Lower lobe of right lung (tissue), 2 donors: Measurements from ENCODE around the gene HOXC6. TPM values are rescaled to one million over a fixed set of nuclear protein-coding genes. Genes with fewer than 3 reads are reported as not detected.

Experiments used
- ATAC-seq, 2 donors: fragments of 200-7000 bp; cut with Tn5 transposase; one replicate each; pipeline ENCODE4 v1.9.1; 2020 to 2022; ENCODE audit warnings: mild to moderate bottlenecking in 2 of 2, moderate library complexity in 2 of 2
- DNase-seq: peaks from one replicate; pipeline ENCODE4 v3.0.0-alpha.2; 2020
- H3K27ac ChIP-seq: fragments of 200-600 bp; one replicate; pipeline ENCODE4 v1.8.0; 2022
- H3K27me3 ChIP-seq: fragments of 200-600 bp; one replicate; pipeline ENCODE4 v1.8.0; 2022; ENCODE audit warnings: low read depth
- H3K36me3 ChIP-seq: fragments of 200-600 bp; one replicate; pipeline ENCODE4 v1.8.0; 2022; ENCODE audit warnings: mild to moderate bottlenecking
- H3K4me1 ChIP-seq: fragments of 200-600 bp; one replicate; pipeline ENCODE4 v1.8.0; 2022
- H3K4me3 ChIP-seq: fragments of 200-600 bp; one replicate; pipeline ENCODE4 v1.8.0; 2022; ENCODE audit warnings: mild to moderate bottlenecking
- H3K9me3 ChIP-seq: fragments of 200-600 bp; one replicate; pipeline ENCODE4 v1.8.0; 2022
- intact Hi-C: fragments of 100-400 bp; cut with DNase I; formaldehyde crosslinking; loops from one replicate; pipeline ENCODE4 v1.11.0; 2022
- total RNA-seq: library from RNA; stranded (reverse); fragmentation: NEBNext Ultra II Directional; extraction: Animal tissue kit (Norgen Biotek cat#: 25700); gene quantifications from one replicate; pipeline ENCODE4 v1.2.1, GENCODE V29; 2021
- TF ChIP-seq, protein P1 (sequence below): fragments of 200-600 bp; IDR thresholded peaks from one replicate; pipeline ENCODE4 v1.8.0; 2022; ENCODE audit warnings: antibody characterized with exemption, mild to moderate bottlenecking
- donor health status: DM: no; HTN: yes; CAD: no; lungs with severe emphysema.

HOXC6 gene
- total RNA-seq, 1 donor from 2014 or later: 0.50 TPM

DNA sequence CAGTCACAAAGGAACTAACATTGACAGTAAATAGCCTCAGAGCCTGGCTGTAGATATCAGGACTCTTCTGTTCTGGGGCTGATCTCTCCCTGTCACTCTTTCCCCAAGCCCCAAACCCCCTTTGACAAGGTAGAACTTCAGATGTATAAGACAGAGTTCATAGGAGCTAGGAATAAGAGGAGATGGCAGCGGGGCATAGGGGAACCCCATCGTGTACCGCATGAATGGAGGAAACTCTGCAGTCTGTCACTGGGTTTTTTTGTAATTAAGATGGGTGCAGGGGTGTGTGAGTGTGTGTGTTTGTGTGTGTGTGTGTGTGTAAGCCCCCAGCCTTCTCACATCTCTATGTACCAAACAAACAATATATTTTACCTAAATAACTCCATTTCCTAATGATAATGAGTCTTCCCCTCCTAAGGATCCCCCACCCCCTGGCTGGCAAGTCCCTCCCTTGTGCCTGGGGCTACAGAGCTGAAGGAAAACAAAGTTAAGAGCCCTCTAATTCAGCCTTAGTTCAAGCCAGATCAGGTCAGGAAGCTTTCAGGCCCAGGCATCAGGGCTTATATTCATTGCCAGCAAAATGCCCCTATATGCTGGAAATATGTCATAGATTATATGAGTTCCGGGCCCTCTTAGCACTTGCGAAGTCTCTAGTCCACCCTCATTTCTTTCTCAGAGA is 16.3 kb downstream of the HOXC6 start:
- intact Hi-C loops: no loop called here
- no peaks in the 10 kb centered on the region for H3K9me3 ChIP-seq
- peaks cover 86% of the 10 kb centered on the region for H3K27me3 ChIP-seq
- H3K4me3 ChIP-seq: no peak overlapping the region
- TF ChIP-seq, protein P1, sequence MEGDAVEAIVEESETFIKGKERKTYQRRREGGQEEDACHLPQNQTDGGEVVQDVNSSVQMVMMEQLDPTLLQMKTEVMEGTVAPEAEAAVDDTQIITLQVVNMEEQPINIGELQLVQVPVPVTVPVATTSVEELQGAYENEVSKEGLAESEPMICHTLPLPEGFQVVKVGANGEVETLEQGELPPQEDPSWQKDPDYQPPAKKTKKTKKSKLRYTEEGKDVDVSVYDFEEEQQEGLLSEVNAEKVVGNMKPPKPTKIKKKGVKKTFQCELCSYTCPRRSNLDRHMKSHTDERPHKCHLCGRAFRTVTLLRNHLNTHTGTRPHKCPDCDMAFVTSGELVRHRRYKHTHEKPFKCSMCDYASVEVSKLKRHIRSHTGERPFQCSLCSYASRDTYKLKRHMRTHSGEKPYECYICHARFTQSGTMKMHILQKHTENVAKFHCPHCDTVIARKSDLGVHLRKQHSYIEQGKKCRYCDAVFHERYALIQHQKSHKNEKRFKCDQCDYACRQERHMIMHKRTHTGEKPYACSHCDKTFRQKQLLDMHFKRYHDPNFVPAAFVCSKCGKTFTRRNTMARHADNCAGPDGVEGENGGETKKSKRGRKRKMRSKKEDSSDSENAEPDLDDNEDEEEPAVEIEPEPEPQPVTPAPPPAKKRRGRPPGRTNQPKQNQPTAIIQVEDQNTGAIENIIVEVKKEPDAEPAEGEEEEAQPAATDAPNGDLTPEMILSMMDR: no peak
- DNase-seq (no peak), ATAC-seq (no peak)
- H3K36me3 ChIP-seq: no peaks in the 10 kb centered on the region
- peaks cover 8% of the 10 kb centered on the region for H3K4me1 ChIP-seq
- H3K27ac ChIP-seq: no peak overlapping the region

GRCh38 chr12:54045401-54045800 is 17.2 kb downstream of the HOXC6 start:
- no peak overlapping the region for H3K4me3 ChIP-seq
- H3K36me3 ChIP-seq: no peaks in the 10 kb centered on the region
- H3K27ac ChIP-seq: no peak overlapping the region
- no peaks in the 10 kb centered on the region for H3K9me3 ChIP-seq
- intact Hi-C loops: no loop called here
- ATAC-seq (no peak), DNase-seq (no peak)
- TF ChIP-seq, protein P1: no peak
- peaks cover 8% of the 10 kb centered on the region for H3K4me1 ChIP-seq
- H3K27me3 ChIP-seq: peaks cover 91% of the 10 kb centered on the region

DNA sequence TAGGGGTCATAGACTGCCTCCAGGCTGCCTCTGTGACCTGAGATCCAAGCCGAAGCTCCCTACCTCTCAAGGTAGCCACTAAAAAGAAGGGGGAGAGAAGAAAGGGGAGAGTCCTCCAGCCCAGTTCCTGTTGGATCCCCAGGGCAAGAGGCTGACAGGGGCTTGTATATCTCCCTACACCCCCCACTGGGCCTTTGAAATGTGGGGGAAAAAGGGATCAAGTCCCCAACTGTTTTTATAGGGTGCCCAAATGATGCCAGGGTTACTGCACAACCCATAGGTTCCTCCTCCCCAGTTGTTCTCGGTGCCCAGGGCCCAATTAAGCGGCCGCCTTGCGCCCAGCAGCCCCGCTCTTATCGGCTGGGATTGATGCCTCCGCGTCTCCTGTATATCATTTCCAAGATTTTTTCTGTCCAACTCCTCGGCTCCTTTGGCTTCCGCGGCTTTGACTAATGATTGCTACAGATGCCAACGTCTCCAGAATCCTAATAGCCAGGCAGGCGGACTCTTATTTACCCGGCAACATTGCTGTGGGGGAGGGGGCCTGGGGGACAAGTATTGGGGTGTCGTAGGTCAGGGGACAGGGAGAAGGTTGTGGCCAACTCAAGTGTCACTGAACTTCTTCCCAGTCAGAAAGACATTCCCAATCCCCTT is 17.8 kb downstream of the HOXC6 start:
- Histone ChIP-seq H3K27ac (no peak overlapping the region), H3K4me3 (no peak overlapping the region), H3K4me1 (peaks cover 8% of the 10 kb centered on the region), H3K27me3 (peaks cover 91% of the 10 kb centered on the region), H3K36me3 (no peaks in the 10 kb centered on the region), H3K9me3 (no peaks in the 10 kb centered on the region)
- ATAC-seq (no peak), DNase-seq (no peak)
- TF ChIP-seq, protein P1: no peak
- intact Hi-C loops: no loop called here

DNA sequence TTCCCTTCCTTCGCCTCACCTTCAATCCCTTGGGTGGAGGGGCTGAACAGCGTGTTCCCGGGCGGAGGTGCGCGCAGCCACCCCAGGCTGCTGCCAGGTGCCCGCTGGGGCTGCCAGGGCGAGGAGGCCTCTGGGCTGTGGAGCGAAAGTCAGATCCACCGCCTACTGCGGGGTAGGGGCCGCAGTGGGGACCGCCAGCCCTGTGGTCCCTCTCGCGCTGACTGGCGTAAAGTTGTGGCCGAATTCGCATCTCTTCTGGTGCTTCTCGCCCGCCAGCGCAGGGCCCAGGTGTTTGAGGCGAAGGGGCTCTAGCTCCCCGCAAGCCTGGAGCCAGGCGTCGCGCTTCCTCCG is 18.5 kb downstream of the HOXC6 start:
- TF ChIP-seq, protein P1: no peak
- H3K27me3 ChIP-seq: peaks cover 91% of the 10 kb centered on the region
- DNase-seq (no peak), ATAC-seq (no peak)
- no peaks in the 10 kb centered on the region for H3K9me3 ChIP-seq
- intact Hi-C loops: no loop called here
- no peaks in the 10 kb centered on the region for H3K36me3 ChIP-seq
- H3K4me1 ChIP-seq: peaks cover 8% of the 10 kb centered on the region
- no peak overlapping the region for H3K4me3 ChIP-seq
- no peak overlapping the region for H3K27ac ChIP-seq

- H3K27me3 ChIP-seq: peaks cover 91% of the 10 kb centered on the region
- ATAC-seq: no peak
- TF ChIP-seq, protein P1: no peak
- no peak overlapping the region for H3K4me3 ChIP-seq
- intact Hi-C loops: no loop called here
- DNase-seq: no peak
- H3K9me3 ChIP-seq: no peaks in the 10 kb centered on the region
- no peak overlapping the region for H3K27ac ChIP-seq
- no peaks in the 10 kb centered on the region for H3K36me3 ChIP-seq
- peaks cover 8% of the 10 kb centered on the region for H3K4me1 ChIP-seq
These were observed 19.1 kb downstream of the HOXC6 start for GRCh38 chr12:54047160-54047963.
